ENCODE data around the gene EMC9.

GRCh38 chr14:24108336-24108874 lies 33.0 kb downstream of the EMC9 start:
- TF ChIP-seq CTCF (IDR thresholded peaks at IDR 0.05) (no peak), POLR2A (IDR thresholded peaks at IDR 0.05) (no peak)

Data from thyroid gland (tissue), 4 donors.